HAP-1 (cell line): Measurements from ENCODE around the gene NUDT14.

ENCODE experiments used
- DNase-seq, 2 experiments: peaks; one replicate each; pipeline ENCODE4 v3.0.0-alpha.2; 2016 to 2020; ENCODE audit warnings: low spot score in 2 of 2
- H3K27me3 ChIP-seq: fragments of 250-450 bp; sonication (Bioruptor Pico); 2 replicates; pipeline ENCODE4 v1.5.1; 2020; ENCODE audit warnings: low read depth, mild to moderate bottlenecking, moderate library complexity
- H3K36me3 ChIP-seq: fragments of 250-450 bp; sonication (Bioruptor Pico); replicated peaks from 2 replicates; pipeline ENCODE4 v1.5.1; 2020; ENCODE audit warnings: mild to moderate bottlenecking
- H3K4me1 ChIP-seq: fragments of 250-450 bp; sonication (Bioruptor Pico); 2 replicates; pipeline ENCODE4 v1.5.1; 2020; ENCODE audit warnings: mild to moderate bottlenecking
- H3K4me3 ChIP-seq: fragments of 250-450 bp; sonication (Bioruptor Pico); 2 replicates; pipeline ENCODE4 v1.5.1; 2020; ENCODE audit warnings: mild to moderate bottlenecking, moderate library complexity
- H3K9me3 ChIP-seq: fragments of 250-450 bp; sonication (Bioruptor Pico); 2 replicates; pipeline ENCODE4 v1.5.1; 2020; ENCODE audit warnings: mild to moderate bottlenecking, moderate library complexity
- in situ Hi-C: fragments of 300-500 bp; cut with MboI; formaldehyde crosslinking; loops from 3 replicates; pipeline ENCODE4 v1.14.3; 2020; ENCODE audit warnings: low sequenced_read_pairs, inconsistent platforms, mixed read lengths

The NUDT14 gene

GRCh38 chr14:105218611-105219010 is 37.5 kb upstream of the NUDT14 start:
- H3K4me3 ChIP-seq: no peak overlapping the region
- H3K9me3 ChIP-seq: no peaks in the 10 kb centered on the region
- H3K36me3 ChIP-seq: peaks cover 21% of the 10 kb centered on the region
- DNase-seq: no peak
- H3K27me3 ChIP-seq: no peaks in the 10 kb centered on the region
- no peaks in the 10 kb centered on the region for H3K4me1 ChIP-seq
- in situ Hi-C loops: no loop called here

DNA sequence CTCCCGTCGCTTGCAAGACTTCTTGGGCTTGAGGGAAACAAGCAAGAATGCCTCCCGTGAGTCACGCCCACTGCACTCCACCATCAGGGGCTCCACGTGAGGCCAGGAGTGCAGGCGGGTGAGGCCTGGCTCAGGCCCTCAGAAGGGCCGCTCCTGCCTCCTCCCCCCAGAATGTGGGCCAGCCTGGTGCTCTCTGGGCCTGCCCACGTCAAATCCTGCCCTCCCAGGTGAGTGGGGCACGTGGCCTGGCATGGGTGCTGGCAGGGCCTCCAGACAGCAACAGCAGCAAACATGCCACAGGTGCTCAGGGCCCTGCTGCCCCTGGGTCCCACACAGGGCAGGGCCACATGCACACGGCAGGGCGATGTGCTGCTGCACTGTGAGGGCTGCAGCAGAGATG is 36.7 kb upstream of the NUDT14 start:
- no peaks in the 10 kb centered on the region for H3K4me1 ChIP-seq
- peaks cover 21% of the 10 kb centered on the region for H3K36me3 ChIP-seq
- no peak overlapping the region for H3K4me3 ChIP-seq
- no peak for DNase-seq
- H3K9me3 ChIP-seq: no peaks in the 10 kb centered on the region
- in situ Hi-C loops: no loop called here
- no peaks in the 10 kb centered on the region for H3K27me3 ChIP-seq

- peaks cover 21% of the 10 kb centered on the region for H3K36me3 ChIP-seq
- DNase-seq: no peak
- in situ Hi-C loops: no loop called here
- H3K9me3 ChIP-seq: no peaks in the 10 kb centered on the region
- H3K27me3 ChIP-seq: no peaks in the 10 kb centered on the region
- H3K4me3 ChIP-seq: no peak overlapping the region
- no peaks in the 10 kb centered on the region for H3K4me1 ChIP-seq
These were observed 35.6 kb upstream of the NUDT14 start for GRCh38 chr14:105216490-105217247.

- peaks cover 16% of the 10 kb centered on the region for H3K36me3 ChIP-seq
- H3K27me3 ChIP-seq: no peaks in the 10 kb centered on the region
- in situ Hi-C loops: no loop called here
- H3K4me3 ChIP-seq: no peak overlapping the region
- no peaks in the 10 kb centered on the region for H3K4me1 ChIP-seq
- no peaks in the 10 kb centered on the region for H3K9me3 ChIP-seq
- DNase-seq: no peak
These were observed 34.5 kb upstream of the NUDT14 start for GRCh38 chr14:105215602-105216001.

GRCh38 chr14:105214324-105214915 is 33.3 kb upstream of the NUDT14 start:
- no peaks in the 10 kb centered on the region for H3K4me1 ChIP-seq
- no peaks in the 10 kb centered on the region for H3K9me3 ChIP-seq
- DNase-seq: no peak
- peaks cover 13% of the 10 kb centered on the region for H3K36me3 ChIP-seq
- in situ Hi-C loops: no loop called here
- no peaks in the 10 kb centered on the region for H3K27me3 ChIP-seq
- no peak overlapping the region for H3K4me3 ChIP-seq

DNA sequence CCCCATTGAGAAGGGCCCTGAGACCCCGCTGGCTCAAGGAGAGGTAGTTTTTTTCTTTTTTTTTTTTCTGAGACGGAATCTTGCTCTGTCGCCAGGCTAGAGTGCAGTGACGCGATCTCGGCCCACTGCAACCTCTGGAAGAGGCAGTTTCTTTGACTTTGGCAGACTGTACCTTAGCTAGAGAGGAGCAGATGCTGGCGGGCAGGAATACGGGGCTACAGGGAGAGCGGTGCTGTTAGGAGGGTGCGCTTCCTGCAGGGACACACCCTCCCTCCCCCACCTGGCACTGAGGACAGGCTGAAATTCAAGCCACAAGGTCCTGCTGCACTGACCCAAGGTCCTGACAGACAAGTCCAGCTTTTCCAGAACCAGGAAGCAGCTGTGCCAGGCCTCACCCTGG is 32.2 kb upstream of the NUDT14 start:
- H3K36me3 ChIP-seq: peaks cover 3% of the 10 kb centered on the region; the same call in 1 of the 2 replicates
- no peak overlapping the region for H3K4me3 ChIP-seq
- H3K9me3 ChIP-seq: no peaks in the 10 kb centered on the region
- H3K4me1 ChIP-seq: no peaks in the 10 kb centered on the region
- in situ Hi-C loops: no loop called here
- no peaks in the 10 kb centered on the region for H3K27me3 ChIP-seq
- no peak for DNase-seq

GRCh38 chr14:105212541-105213300 is 31.6 kb upstream of the NUDT14 start:
- in situ Hi-C loops: no loop called here
- H3K4me1 ChIP-seq: no peaks in the 10 kb centered on the region

GRCh38 chr14:105211758-105212089 is 30.6 kb upstream of the NUDT14 start:
- Histone ChIP-seq H3K9me3 (no peaks in the 10 kb centered on the region), H3K4me3 (no peak overlapping the region), H3K27me3 (no peaks in the 10 kb centered on the region), H3K4me1 (no peaks in the 10 kb centered on the region), H3K36me3 (peaks cover 3% of the 10 kb centered on the region; the same call in 1 of the 2 replicates)
- in situ Hi-C loops: no loop called here
- no peak for DNase-seq

More at GRCh38 chr14:105212541-105213300, 31.6 kb upstream of the NUDT14 start:
- no peak overlapping the region for H3K4me3 ChIP-seq
- DNase-seq: no peak
- H3K36me3 ChIP-seq: peaks cover 3% of the 10 kb centered on the region; the same call in 1 of the 2 replicates
- no peaks in the 10 kb centered on the region for H3K27me3 ChIP-seq
- H3K9me3 ChIP-seq: no peaks in the 10 kb centered on the region

DNA sequence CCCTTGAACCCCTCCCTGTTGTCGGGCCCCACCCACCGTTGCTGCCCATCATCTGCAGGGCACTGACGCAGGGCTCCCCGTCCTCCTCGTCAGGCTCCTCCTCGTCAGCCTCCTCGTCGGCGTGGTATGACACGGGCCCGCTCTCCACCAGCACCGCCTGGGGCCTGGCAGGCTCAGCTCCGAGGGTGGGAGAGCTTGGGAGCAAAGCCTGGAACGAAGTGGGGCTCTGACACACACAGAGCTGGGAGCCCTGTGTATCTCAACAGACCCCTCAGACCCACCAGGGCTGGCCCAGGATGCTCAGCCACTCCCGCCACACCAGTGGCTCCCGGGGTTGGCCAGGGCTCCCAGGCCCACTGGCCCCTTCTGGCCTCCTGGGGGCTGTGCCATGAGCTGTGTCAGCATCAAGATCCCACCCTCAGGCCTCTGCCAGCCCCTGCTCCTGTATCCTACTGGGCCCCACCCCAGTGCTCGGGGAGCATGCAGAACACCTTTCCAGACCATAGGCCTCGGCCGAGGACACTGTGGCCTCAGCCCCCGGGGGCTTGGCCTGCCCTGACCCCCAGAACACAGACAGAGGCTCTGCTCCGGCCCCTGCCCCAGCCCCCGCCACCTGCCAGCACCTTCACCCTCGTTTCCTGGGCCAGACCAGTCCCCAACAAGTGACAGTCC is 30.1 kb upstream of the NUDT14 start:
- Histone ChIP-seq H3K9me3 (no peaks in the 10 kb centered on the region), H3K36me3 (peaks cover 3% of the 10 kb centered on the region; the same call in 1 of the 2 replicates), H3K4me1 (no peaks in the 10 kb centered on the region), H3K4me3 (no peak overlapping the region), H3K27me3 (no peaks in the 10 kb centered on the region)
- in situ Hi-C loops: no loop called here
- DNase-seq: no peak

DNA sequence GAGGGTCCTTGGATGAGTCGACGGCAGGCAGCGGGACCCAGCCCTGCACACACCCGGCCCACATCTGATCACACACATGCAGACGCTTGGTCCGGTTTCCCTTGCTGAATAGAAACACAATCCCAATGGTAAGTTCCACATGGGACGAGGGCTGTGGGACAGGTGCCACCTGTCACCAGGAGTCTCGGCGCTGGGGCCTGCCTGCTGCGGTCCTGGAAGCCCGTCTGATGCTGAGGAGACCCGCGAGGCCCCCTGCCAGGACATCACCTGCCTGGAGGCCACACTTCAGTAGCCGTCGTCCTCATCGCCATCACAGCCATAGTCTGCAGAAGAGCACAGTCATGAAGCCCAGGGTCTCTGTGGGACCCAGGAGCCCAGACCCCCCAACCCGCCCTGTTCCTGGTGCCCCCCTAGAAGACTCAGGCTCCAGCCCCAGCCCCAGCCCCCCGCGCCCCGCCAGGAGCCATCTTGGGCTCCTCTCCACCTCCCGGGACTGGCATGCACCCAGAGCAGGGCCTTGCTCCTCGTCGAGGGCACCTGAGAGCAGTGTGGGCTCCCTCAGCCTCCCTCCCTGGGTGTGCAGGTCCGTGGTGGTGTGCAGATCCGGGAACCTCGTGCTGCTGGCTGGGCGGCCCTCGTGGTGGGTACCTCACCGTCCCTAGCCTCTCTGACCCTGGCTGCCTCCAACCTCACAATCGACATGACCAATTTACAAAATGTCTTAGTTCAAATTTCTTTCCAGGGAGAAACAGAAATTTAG is 29.3 kb upstream of the NUDT14 start:
- no peak for DNase-seq
- no peaks in the 10 kb centered on the region for H3K4me1 ChIP-seq

DNA sequence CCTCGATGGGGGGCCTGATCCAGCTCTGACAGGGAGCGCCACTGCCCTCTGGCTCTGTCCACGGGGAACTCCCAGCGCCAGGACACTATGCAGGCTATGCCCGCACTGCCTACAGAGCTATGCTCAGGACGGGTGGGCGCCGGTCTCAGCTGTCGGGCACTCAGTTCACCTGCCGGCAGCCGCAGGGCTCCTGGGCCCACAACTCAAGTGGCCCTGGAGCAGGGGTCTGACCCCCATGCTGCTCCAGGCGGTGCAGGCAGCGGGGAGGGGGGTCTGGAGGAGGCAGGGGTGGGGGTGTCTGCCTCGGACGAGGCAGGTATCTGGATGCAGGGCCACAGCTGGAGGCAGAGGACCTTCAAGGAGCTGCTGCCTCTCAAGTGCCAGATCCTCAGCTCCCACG is 28.5 kb upstream of the NUDT14 start:
- H3K9me3 ChIP-seq: no peaks in the 10 kb centered on the region
- no peaks in the 10 kb centered on the region for H3K27me3 ChIP-seq
- no peak for DNase-seq
- peaks cover 3% of the 10 kb centered on the region; the same call in 1 of the 2 replicates for H3K36me3 ChIP-seq
- H3K4me3 ChIP-seq: no peak overlapping the region
- H3K4me1 ChIP-seq: no peaks in the 10 kb centered on the region
- in situ Hi-C loops: no loop called here

More for the DNA sequence above, 29.3 kb upstream of the NUDT14 start:
- in situ Hi-C loops: no loop called here
- Histone ChIP-seq H3K9me3 (no peaks in the 10 kb centered on the region), H3K4me3 (no peak overlapping the region), H3K36me3 (peaks cover 3% of the 10 kb centered on the region; the same call in 1 of the 2 replicates), H3K27me3 (no peaks in the 10 kb centered on the region)

- H3K4me1 ChIP-seq: no peaks in the 10 kb centered on the region
- no peaks in the 10 kb centered on the region for H3K9me3 ChIP-seq
- DNase-seq: no peak
- H3K27me3 ChIP-seq: no peaks in the 10 kb centered on the region
- in situ Hi-C loops: no loop called here
- H3K36me3 ChIP-seq: peaks cover 3% of the 10 kb centered on the region; the same call in 1 of the 2 replicates
- no peak overlapping the region for H3K4me3 ChIP-seq
These were observed 28.0 kb upstream of the NUDT14 start for GRCh38 chr14:105209091-105209490.

DNA sequence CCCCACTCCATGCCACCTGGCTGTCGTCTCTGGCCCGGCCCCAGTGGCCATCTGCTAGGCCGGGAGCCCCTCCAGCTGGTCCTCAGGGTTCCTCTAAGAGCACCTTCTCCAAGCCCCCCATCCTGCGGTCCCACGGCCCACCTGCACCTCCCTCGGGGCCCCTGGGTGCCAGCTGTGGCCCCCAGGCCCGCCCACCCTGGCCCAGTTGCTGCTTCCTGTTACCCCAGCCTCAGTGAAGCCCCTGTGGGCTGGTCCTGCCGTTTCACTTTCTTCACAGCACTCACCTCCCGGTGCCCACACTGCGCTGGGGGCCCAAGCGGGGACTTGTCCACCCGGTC is 27.6 kb upstream of the NUDT14 start:
- no peak for DNase-seq
- no peaks in the 10 kb centered on the region for H3K27me3 ChIP-seq
- in situ Hi-C loops: no loop called here
- no peak overlapping the region for H3K4me3 ChIP-seq
- no peaks in the 10 kb centered on the region for H3K4me1 ChIP-seq
- no peaks in the 10 kb centered on the region for H3K9me3 ChIP-seq
- peaks cover 3% of the 10 kb centered on the region; the same call in 1 of the 2 replicates for H3K36me3 ChIP-seq
